Right atrium auricular region (tissue), 2 donors: ENCODE results near the gene SPPL3. TPM values are rescaled to one million over a fixed set of nuclear protein-coding genes. Genes with fewer than 3 reads are reported as not detected.

Experiments
- DNase-seq: peaks from one replicate; pipeline ENCODE4 v3.0.0-alpha.2; 2019; ENCODE audit warnings: low spot score
- H3K27ac ChIP-seq, 2 donors: fragments of 200-600 bp; sonication (generic); 1 replicate in 1 of 2; 2 replicates in 1 of 2; pipeline ENCODE4 v1.5.1; 2016 to 2019
- H3K27me3 ChIP-seq, 2 donors: fragments of 200-600 bp; sonication (generic); one replicate each; pipeline versions ENCODE4 v1.5.1 to v1.6.0; 2017 to 2019
- H3K36me3 ChIP-seq: fragments of 200-600 bp; sonication (generic); one replicate; pipeline ENCODE4 v1.5.1; 2016
- H3K4me1 ChIP-seq, 2 donors: fragments of 200-600 bp; sonication (generic); one replicate each; pipeline versions ENCODE4 v1.5.1 to v1.6.0; 2017 to 2019
- H3K4me3 ChIP-seq, 2 donors: fragments of 200-600 bp; sonication (generic); 1 replicate in 1 of 2; 2 replicates in 1 of 2; pipeline ENCODE4 v1.5.1; 2017 to 2019; ENCODE audit warnings: mild to moderate bottlenecking in 1 of 2, moderate library complexity in 1 of 2
- H3K9me3 ChIP-seq, 2 donors: fragments of 200-600 bp; sonication (generic); one replicate each; pipeline ENCODE4 v1.5.1; 2019
- CTCF ChIP-seq, 2 donors: fragments of 200-600 bp; sonication (generic); IDR thresholded peaks; one replicate each; pipeline ENCODE4 v1.5.1; 2019; ENCODE audit warnings: antibody characterized with exemption in 2 of 2
- total RNA-seq, 2 donors: library from RNA; depleted of rRNA; stranded (reverse); fragments of >200 nt; gene quantifications; one replicate each; pipeline ENCODE4 v1.1.0, GENCODE V29; 2016

SPPL3 gene
- total RNA-seq, 2 donors from 2014 or later = 13.8 to 16.5 TPM

DNA sequence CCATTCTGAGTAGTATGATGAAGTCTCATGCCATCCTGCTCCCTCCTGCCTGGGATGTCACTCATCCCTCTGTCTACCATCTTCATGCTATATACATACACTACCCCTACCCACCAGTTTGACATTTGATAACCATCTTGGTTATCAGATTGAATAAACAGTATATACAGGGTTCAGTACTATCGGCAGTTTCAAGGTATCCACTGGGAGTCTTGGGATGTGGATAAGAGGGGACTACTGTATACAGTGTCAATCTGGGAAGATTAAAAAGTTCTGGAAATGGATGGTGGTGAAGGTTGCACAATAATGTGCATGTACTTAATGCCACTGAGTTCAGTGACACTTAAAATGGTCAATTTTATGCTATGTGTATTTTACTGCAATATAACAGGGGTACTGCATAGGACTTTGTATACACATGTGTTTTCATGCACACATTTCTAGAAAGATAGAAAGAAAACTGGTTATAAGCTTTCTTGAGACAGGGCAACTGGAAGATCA, 22.1 kb downstream of the SPPL3 start:
- Histone ChIP-seq H3K27me3 (no peaks in the 10 kb centered on the region), H3K36me3 (no peaks in the 10 kb centered on the region), H3K27ac (no peak overlapping the region), H3K4me3 (no peak overlapping the region), H3K4me1 (peaks cover 0 to 13% of the 10 kb centered on the region in 2 donors), H3K9me3 (no peaks in the 10 kb centered on the region)
- no peak for TF ChIP-seq CTCF (IDR thresholded peaks at IDR 0.05)
- DNase-seq = no peak

DNA sequence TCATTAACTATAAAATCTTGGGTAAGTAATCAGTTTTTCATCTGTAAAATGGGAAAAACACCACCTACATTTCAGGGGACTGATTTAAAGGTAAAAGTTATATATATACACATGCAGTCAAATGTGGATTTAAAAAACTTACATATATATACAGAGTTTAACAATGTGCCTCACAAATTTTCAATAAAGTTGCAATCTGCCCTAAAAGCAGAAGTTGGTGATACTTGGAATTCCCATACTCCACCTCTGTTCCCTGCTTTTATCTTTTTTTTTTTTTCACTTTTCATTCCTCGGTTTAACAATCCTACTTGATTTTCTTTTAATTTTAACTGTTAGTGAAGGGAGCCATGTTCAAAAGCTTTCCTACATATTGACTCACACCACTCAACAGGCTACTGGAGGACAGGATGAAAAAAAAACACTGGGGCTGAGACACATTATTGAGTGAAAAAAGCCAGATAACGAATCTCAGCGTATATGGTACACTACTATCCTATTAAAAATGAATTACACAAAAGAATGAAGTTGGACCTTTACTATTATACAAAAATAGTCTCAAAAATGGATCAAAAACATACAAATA, 24.3 kb downstream of the SPPL3 start:
- DNase-seq = no peak
- no peaks in the 10 kb centered on the region for H3K27me3 ChIP-seq
- H3K4me3 ChIP-seq = no peak overlapping the region
- H3K9me3 ChIP-seq = no peaks in the 10 kb centered on the region
- H3K4me1 ChIP-seq = peaks cover 0 to 3% of the 10 kb centered on the region in 2 donors
- no peak overlapping the region for H3K27ac ChIP-seq
- TF ChIP-seq CTCF (IDR thresholded peaks at IDR 0.05) = no peak
- no peaks in the 10 kb centered on the region for H3K36me3 ChIP-seq

GRCh38 chr12:120879102-120879501, 25.1 kb downstream of the SPPL3 start:
- Histone ChIP-seq H3K9me3 (no peaks in the 10 kb centered on the region), H3K36me3 (no peaks in the 10 kb centered on the region), H3K27ac (no peak overlapping the region), H3K4me3 (no peak overlapping the region), H3K4me1 (peaks cover 0 to 10% of the 10 kb centered on the region in 2 donors), H3K27me3 (no peaks in the 10 kb centered on the region)
- no peak for DNase-seq
- TF ChIP-seq CTCF (IDR thresholded peaks at IDR 0.05) = no peak

DNA sequence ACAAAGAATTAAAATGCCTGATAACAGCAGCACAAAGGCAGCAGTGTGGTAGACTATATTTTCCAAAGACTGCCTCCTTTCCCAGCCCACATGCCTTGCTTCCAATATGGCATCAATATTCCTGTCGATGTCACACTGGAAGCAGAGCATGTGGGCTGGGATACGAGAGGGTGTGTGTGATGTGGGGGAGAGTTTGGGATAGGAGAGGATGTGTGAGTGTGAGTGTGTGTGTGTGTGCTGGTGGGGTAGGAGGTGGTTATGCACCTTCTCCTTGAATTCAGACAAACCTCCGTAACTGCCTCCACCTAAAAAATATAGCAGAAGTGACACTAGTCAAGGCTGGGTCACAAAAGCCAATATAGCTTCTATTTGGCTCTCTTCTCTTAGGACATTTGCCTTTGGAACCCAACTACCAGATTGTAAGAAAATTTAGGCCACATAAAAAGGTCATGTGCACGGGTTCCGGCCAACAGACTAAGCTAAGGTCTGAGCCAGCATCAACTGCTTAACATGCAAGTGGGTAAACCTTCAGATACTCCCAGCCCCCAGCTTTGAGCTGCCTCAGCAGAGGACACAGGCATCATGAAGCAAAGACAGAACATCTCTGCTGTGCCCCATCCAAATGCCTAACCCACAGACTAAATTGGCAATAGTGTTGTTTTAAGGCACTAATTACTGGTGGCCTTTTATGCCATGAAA, 29.5 kb downstream of the SPPL3 start:
- no peak overlapping the region for H3K4me3 ChIP-seq
- H3K36me3 ChIP-seq = no peaks in the 10 kb centered on the region
- peaks cover 0 to 29% of the 10 kb centered on the region in 2 donors for H3K4me1 ChIP-seq
- DNase-seq = no peak
- H3K27me3 ChIP-seq = no peaks in the 10 kb centered on the region
- no peaks in the 10 kb centered on the region for H3K9me3 ChIP-seq
- H3K27ac ChIP-seq = no peak overlapping the region
- TF ChIP-seq CTCF (IDR thresholded peaks at IDR 0.05) = no peak

- Histone ChIP-seq H3K36me3 (no peaks in the 10 kb centered on the region), H3K9me3 (no peaks in the 10 kb centered on the region), H3K4me3 (no peak overlapping the region), H3K27ac (no peak overlapping the region), H3K27me3 (no peaks in the 10 kb centered on the region), H3K4me1 (peaks cover 0 to 29% of the 10 kb centered on the region in 2 donors)
- no peak for TF ChIP-seq CTCF (IDR thresholded peaks at IDR 0.05)
- DNase-seq = no peak
These were observed 30.9 kb downstream of the SPPL3 start for GRCh38 chr12:120873226-120873625.
